ENCODE data around the gene ACAP3.
"Not testable (repeated sequence)": the region's sequence is repeated elsewhere in the genome, so short reads cannot be mapped to it uniquely, and the experiment has no call there.

Gene ACAP3

DNA sequence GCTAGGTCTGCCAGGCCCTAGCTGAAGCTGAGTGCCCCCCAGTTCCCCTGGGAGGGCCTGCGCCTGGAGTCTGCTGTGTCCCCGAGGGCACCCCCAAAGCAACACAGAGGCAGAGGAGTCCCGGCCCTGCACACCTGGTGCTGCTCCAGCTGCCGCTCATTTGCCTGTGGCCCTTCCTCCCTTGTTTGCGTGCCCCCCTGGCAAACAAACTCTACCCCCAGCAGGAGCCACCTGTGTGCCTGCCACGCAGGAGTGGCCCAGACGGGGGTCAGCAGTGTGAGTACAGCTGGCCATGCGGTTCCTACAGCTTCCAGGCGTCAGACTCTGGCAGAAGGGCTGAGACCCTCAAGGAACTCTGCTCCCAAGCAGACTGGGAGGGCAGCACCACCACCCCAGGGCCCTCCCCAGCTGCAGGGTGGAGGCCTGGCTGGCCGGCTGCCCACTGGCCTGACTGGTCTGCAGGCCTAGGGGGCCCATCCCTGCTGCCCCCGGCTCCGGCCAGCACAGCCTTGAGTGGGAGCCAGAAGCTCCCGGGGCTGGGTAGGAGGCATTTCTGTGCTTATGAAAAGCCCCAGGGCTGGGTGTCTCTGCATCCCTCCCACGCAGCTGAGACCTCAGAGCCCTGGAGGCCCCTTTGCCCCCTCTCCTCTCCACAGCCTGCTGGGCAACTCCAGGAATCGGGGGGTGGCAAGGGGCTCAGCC is 22.8 kb upstream of the ACAP3 start:
- no peak for DNase-seq (ENCODE audit: low spot score)

DNA sequence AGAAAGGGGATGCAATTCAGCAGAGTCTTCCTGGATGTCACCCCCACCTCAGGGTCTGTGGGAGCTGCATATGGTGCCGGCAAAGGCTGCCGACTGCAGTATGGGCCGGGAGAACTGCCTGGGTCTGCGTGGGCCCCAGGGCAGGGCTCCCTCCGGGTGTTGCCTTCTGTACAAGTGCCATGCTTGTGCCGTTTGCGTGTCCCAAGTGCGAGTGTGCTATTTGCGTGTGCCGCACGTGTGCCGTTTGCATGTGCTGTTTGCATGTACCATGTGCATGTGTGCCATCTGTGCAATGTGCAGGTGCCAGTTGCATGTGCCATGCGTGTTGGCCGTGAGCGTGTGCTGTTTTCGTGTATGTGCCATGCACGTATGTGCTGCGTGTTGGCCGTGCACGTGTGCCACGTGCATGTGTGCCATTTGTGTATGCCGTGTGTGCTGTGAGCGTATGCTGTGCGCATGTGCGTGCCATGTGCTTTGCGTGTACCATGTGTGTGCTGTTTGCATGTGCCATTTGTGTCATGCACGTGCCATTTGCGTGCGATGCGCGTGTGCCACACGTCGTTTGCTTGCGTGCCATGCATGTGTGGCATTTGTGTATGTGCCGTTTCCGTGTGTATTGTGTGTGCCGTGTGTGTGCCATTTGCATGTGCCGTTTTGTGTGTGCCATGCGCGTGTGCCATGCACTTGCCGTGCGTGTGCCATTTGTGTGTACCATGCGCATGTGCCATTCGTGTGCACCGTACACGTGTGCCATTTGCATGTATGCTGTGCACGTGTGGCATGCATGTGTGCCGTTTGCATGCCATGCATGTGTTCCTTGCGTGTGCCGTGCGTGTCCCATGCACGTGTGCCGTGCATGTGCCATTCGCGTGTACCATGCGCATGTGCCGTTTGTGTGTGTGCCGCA is 21.8 kb upstream of the ACAP3 start:
- no peak for DNase-seq (ENCODE audit: low spot score)

DNA sequence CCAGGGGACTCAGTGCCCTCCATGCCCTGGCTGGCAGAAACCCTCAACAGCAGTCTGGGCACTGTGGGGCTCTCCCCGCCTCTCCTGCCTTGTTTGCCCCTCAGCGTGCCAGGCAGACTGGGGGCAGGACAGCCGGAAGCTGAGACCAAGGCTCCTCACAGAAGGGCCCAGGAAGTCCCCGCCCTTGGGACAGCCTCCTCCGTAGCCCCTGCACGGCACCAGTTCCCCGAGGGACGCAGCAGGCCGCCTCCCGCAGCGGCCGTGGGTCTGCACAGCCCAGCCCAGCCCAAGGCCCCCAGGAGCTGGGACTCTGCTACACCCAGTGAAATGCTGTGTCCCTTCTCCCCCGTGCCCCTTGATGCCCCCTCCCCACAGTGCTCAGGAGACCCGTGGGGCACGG is 20.5 kb upstream of the ACAP3 start:
- no peak for DNase-seq (ENCODE audit: low spot score)

DNA sequence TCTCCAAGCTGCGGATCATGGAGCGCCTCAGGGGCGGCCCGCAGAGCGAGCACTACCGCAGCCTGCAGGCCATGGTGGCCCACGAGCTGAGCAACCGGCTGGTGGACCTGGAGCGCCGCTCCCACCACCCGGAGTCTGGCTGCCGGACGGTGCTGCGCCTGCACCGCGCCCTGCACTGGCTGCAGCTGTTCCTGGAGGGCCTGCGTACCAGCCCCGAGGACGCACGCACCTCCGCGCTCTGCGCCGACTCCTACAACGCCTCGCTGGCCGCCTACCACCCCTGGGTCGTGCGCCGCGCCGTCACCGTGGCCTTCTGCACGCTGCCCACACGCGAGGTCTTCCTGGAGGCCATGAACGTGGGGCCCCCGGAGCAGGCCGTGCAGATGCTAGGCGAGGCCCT is 19.6 kb upstream of the ACAP3 start:
- DNase-seq (ENCODE audit: low spot score): no peak

DNA sequence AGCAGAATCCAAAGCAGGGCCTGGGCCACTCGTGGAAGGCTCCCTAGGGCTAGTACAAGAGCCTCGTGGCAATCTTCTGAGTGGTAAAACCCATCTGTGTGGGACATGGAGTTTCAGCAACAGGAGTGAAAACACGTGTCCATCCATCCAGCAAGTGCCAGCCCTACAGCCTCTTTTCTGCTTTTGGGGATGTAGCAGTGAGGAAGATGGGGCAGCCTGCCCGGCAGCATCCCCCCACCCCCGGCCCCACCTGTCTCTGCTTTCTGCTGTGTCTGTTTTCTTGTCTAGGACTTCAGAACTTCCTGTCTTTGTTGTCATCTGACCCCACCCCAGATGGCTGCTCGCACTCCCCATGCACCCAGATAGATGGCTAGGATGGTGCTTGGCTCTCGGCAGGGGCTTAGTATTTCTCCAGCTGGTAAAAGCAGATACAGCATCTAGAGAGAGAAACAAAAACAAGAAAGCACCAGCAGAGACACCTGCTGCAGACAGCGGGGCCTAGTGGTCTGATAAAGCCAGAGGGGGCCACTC is 18.4 kb upstream of the ACAP3 start:
- DNase-seq (ENCODE audit: low spot score): no peak

DNA sequence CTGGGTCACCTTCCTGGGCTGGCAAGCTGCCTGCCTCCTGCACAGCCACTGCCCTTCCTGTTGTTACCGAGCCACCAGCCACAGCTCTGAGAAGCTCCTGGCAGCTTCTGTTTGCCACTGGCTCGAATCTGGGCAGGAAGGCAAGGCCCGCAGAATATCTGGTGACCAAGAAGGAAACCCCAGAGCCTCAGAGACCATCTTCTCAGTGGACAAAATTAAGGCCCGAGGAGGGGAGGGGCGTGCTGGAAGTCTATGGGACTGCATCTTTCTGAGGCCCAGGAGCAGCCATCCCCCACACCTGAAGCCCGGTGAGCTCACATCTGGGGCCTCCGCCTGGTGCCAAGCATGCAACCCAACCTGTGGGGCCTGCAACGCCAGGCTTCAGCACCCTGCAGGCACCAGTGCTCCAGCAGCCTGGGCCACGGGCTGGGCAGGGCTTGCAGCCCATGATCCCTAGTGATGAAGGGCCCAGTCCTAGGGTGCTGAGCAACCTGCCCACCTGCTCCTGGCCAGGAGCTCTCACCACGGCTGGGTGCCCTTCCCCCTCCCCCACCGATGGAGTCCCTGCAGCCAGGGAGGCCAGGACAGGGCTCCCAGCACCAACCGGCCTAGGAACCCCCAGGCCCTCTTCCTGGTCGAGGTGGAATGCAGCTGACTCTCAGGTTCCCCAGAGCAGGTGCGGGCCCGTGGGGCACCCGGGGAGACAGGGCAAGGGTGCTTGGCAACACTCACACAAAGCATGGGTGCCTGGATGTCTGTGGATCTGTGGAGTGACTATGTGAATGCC is 17.8 kb upstream of the ACAP3 start:
- no peak for DNase-seq (ENCODE audit: low spot score)

DNA sequence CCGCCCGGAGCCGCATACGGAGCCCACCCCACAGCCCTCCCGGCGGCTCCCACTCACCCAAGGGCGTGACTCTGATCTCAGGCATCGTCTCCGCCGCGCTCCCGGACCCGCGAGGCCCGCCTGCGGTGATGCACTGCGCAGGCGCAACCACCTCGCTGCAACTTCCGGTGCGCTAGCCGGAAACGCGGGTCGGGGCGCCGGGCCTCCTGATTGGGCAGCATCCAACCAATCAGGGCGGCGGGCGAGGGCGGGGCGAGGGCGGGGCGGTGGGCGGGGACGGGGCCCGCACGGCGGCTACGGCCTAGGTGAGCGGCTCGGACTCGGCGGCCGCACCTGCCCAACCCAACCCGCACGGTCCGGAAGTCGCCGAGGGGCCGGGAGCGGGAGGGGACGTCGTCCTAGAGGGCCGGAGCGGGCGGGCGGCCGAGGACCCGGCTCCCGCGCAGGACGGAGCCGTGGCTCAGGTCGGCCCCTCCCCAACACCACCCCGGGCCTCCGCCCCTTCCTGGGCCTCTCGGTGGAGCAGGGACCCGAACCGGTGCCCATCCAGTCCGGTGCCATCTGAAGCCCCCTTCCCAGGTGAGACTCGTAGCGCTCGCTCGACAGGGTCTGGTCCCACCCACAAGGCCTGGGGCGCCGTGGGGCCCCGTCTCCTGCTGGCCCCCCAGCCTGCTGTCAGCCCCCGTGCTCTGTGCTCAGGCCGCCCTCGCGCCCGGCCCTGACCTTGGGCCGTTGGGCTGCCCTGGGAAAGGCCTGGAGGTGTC is 17.0 kb upstream of the ACAP3 start, which contains the start of the genes CPTP and INTS11:
TSS of gene CPTP (plus strand) at position 279 of the 764 bp plus-strand sequence. CDS start 2,109 bp downstream, outside the sequence.
TSS of gene INTS11 (minus strand) at position 137 of the 764 bp plus-strand sequence. CDS start at position 85, 52 bp downstream.
- peak; percentile 99 for DNase-seq (ENCODE audit: low spot score)

DNA sequence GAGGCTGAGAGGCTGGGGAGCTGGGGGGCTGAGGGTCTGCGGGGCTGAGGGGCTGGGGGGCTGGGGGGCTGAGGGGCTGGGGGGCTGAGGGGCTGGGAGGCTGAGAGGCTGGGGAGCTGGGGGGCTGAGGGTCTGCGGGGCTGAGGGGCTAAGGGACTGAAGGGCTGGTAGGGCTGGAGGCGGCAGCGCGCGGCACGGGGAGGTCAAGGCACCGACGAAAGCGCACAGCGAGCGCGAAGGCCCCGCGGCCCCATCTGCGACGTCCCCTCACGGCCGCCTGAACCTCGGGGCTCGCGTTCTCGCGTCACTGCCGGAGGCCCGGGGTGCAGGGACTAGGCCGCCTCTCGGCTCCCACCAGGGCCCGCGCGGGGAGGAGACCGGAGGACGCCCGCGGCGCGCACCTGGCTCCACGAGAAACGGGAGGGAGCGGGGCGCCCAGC is 16.4 kb upstream of the ACAP3 start:
- no peak for DNase-seq (ENCODE audit: low spot score)

DNA sequence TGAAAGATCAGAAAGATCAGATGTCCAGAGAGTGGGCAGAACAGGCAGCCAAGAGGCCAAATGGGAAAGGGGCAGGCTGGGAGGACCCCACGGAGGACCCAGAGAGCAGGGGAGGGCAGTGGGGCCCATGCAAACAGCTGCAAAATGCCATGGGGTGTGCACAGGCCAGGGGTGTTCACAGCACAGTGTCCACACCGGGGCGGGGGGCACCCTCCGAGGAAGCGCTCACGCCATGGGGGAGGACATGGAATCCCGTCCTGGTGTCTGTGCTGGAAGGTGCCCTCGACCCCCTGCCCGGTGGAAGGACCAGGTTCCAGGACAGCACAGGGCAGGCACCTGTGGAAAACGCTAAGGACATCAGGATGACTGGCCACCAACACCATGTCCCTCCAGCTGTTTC is 15.2 kb upstream of the ACAP3 start:
- DNase-seq (ENCODE audit: low spot score): no peak

DNA sequence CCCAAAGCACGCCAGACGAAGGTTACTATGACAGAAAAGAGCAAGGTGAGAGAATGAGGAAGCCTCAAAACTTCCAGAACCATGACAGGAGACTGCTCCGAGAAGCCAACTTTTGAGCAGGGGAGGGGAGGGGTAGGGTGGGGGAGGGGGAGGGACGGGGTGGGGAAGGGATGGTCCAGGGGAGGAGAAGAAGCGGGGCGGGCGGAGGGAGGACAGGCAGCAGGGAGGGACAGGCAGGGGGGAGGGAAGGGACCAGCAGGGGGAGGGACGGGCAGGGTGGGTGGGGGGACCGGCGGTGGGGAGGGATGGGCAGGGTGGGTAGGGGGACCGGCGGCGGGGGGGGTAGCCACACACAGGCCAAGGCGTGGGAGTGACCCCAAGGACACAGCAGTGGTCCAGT is 14.7 kb upstream of the ACAP3 start:
- DNase-seq (ENCODE audit: low spot score): no peak

DNA sequence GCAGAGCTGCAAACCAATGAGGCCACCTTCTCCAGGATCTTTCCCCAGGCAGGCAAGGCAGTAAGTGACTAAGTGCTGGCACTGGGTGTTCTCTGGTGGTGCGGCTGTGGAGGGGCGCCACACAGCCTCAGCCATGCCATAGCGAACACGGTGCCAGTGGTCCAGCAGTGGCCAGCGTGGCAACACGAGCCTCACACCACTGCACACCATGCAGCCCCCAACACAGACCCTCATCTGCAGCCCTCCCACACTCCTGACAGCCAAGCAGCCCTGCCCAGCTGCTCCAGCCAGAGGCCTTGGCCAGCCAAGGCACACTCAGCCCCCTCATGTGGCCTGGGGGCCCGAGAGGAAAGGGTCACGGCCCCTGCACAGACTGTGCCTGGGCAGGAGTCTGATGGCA is 13.7 kb upstream of the ACAP3 start:
- DNase-seq (ENCODE audit: low spot score): no peak

DNA sequence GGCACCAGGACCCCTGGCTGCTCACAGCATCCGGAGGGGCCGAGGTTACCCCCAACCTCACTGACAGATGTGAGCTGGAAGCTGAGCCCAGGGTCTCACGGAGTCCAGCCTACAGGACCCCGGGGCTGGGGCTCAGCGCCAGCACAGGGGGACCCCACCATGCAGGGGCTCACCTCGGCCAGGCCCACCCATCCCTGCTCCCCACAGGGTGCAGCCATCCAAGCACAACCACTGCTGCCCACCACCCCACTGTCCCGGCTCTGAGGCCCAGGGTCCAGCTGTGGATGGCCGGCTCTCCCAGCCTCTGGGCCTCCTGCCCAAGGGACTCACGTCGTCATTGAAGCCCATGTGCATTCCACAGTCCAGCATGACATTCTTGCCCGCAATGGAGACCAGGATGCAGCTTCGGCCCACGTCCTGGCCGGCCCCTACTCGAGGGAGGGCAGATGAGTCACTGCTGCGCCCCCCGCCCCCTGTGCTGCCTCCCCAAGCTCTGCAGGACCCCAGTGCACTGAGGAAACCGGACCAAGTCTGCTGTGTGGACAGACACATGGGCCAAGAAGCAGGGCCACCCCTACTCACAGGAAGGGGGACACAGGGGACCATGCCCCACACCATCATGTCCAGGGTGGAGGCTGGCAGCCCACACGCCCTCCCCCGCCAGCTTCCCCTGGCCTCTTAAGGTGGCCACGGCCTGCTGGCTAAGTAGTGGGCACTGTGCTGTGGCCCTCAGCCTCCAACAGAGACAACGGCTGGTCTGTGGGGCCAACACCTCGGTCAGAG is 13.1 kb upstream of the ACAP3 start:
- peak; percentile 42 for DNase-seq (ENCODE audit: low spot score)

DNA sequence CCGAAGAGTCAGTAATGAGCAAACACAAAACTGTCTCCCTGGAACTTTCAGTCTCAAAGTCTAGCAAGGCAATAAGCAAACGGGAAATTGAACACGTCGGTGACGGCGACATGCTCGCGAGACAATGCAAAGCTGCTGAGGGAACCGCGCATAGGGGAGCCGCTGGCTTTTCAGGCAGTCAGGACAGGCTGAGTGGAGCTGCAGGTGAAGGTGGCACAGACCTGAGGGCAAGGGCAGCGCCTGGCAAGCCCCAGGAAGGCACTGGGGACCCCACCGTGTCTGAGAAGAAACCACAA is 11.9 kb upstream of the ACAP3 start:
- DNase-seq (ENCODE audit: low spot score): no peak

DNA sequence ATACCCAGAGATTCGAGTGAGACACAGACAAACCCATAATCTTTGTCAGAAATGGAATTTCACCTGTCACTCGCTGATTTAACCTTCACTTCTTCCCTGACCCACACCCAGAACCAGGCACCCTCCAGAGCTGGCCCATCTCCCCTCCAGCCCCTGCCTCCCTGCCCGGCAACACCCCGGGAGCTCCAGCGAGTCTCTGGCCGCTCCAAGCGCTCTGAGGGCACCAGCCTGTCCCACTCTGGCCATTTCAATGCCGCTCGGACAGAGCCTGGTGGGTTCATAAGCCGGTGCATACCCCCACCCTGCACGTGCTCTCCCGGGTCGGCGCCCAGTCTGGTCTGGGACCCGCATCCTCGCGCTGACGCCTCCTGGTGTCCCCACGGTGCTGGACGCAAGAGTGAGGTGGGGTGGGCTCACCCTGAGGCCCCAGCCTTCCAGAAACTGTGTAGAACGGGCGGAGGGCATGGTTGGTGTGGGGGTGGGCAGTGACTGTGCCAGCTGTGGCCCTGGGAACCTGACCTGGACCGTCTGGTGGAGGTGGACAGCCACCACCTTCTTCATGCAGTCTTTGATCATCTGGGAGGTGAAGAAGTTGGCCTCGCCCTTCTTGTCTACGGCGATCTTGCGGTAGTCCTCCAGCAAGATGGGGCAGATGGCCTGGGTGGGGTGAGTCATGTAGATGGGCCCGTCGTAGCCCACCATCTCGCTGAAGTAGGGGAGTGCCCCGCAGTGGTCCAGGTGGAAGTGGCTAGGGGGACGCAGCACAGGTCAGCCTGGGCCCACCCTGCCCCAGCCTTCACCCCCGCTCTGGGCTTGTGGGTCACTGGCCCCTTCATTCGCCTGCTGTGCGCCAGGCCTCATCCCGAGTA is 11.3 kb upstream of the ACAP3 start:
- DNase-seq (ENCODE audit: low spot score): no peak

DNA sequence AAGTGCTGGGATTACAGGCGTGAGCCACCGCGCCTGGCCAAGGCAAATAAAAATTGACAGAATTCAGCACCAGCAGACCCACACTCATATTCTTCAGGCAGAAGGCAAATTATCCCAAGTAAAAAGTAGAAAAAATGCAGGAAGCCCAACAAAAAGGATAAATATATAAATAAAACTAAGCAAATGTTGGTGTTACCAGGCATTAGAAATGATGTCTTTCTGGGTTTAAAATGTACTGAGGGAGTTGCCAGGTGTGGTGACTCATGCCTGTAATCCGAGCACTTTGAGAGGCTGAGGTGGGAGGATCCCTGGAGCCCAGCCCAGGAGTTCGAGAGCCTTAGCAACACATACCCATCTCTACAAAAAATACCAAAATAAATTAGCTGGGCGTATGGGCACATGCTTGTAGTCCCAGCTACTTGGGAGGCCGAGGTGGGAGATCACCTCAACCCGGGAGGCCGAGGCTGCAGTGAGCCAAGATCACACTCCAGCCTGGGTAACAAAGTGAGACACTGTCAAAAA is 10.5 kb upstream of the ACAP3 start:
- DNase-seq (ENCODE audit: low spot score): peak; percentile 61

DNA sequence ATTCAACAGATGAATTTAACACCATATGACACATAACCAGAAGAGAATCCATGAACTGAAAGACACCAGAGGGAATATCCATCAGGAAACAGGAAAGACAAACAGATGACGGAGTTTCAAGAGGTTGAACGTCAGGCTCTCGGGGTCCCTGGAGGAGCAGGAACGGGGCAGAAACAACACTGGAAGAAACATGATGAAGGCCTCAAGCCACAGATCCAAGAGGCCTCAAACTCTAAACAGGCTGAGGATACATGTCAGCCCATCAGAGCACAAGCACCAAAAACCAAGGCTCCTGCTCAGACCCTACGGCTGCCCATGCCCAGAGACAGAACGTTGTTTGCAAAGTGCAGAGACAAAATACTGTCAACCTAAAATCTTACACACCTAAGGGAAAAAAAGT is 9.7 kb upstream of the ACAP3 start:
- DNase-seq (ENCODE audit: low spot score): no peak

DNA sequence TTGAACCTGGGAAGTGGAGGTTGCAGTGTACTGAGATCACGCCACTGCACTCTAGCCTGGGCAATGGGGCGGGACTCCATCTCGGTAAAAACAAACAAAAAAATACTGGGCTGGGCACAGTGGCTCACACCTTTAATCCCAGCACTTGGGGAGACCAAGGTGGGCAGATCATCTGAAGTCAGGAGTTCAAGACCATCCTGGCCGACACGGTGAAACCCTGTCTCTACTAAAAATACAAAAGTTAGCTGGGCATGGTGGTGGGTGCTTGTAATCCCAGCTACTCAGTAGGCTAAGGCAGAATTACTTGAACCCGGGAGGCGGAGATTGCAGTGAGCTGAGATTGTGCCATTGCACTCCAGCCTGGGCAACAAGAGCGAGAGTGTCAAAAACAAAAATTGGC is 8.5 kb upstream of the ACAP3 start:
- not testable (repeated sequence) for DNase-seq (ENCODE audit: low spot score)

DNA sequence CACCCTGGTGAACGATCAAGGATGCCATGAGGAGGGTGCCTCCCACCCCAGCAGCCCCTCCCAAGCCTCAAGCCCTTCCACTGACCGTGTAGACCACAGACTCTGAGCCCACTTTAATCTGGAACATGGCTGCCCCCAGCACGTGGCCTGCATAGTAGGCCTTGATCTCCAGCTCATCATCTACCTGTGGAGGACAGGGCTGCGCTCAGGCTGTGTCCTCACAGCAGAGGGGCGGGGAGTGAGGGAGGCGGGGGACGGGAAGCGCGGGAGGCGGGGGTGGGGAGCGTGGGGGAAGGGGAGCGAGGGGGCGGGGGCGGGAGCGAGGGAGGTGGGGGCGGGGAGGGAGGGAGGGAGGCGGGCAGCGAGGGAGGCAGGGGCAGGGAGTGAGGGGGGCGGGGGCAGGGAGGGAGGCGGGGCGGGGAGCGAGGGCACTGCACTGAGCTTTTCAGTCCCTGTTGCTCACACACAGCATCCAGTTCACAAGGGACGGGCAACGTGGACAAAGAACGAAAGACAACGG is 7.8 kb upstream of the ACAP3 start:
- DNase-seq (ENCODE audit: low spot score): no peak

DNA sequence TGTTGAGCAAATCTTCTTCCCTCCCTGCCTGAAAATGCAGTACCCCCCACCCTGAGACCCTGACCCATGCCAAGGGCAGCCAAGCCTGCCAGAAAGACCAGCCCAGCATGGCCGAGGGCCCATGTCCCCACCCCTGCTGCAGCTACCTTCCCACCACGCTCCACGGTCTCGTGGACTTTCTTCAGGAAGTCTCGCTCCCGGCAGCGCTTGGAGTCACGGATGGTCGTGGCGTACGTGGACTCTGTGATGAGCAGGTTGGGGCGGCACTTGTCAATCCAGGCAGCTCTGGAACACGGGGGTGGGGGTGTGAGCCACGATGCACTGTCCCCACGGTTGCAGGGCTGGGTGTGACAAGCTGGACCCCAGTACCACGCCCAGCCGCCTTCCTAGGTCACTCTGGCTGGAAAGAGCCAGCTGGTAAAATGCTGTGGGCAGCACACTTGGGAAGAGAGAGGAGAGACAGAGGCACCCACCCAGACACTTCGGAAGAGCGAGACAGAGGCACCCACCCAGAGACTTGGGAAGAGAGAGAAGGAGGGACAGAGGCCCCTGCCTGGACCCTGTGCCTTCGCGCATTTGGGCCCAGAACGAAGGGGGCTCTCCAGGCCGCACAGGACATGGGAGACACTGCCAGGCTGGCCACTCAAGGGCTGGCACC is 7.1 kb upstream of the ACAP3 start:
- DNase-seq (ENCODE audit: low spot score): no peak
